Measurements from ENCODE around the gene CAD.

The CAD gene

DNA sequence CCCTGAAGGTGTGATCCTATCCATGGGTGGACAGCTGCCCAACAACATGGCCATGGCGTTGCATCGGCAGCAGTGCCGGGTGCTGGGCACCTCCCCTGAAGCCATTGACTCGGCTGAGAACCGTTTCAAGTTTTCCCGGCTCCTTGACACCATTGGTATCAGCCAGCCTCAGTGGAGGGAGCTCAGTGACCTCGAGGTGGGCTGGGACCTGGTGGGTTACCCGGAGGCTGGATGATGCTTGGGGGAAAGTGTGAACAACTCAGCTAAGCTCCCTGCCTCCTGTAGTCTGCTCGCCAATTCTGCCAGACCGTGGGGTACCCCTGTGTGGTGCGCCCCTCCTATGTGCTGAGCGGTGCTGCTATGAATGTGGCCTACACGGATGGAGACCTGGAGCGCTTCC, 16.2 kb downstream of the CAD start:
- no peak overlapping the region for H3K27ac ChIP-seq (ENCODE audit: poor library complexity, severe bottlenecking)
- H3K4me1 ChIP-seq (ENCODE audit: insufficient read depth, poor library complexity, severe bottlenecking), result no peaks in the 10 kb centered on the region
- peaks cover 98% of the 10 kb centered on the region for H3K36me3 ChIP-seq (ENCODE audit: low read depth)
- H3K9me3 ChIP-seq (ENCODE audit: severe bottlenecking), result no peaks in the 10 kb centered on the region
- no peak for ATAC-seq (ENCODE audit: low read depth)
- no peak overlapping the region for H3K4me3 ChIP-seq (ENCODE audit: severe bottlenecking)
- H3K27me3 ChIP-seq (ENCODE audit: insufficient read depth, poor library complexity, severe bottlenecking), result no peaks in the 10 kb centered on the region
- no peak for TF ChIP-seq CTCF (IDR thresholded peaks at IDR 0.05; ENCODE audit: poor library complexity, severe bottlenecking)
- DNase-seq (ENCODE audit: low spot score), result no peak

GRCh38 chr2:27236136-27236535, 19.0 kb downstream of the CAD start:
- Histone ChIP-seq H3K27me3 (ENCODE audit: insufficient read depth, poor library complexity, severe bottlenecking) (no peaks in the 10 kb centered on the region), H3K4me1 (ENCODE audit: insufficient read depth, poor library complexity, severe bottlenecking) (no peaks in the 10 kb centered on the region), H3K4me3 (ENCODE audit: severe bottlenecking) (no peak overlapping the region), H3K27ac (ENCODE audit: poor library complexity, severe bottlenecking) (no peak overlapping the region), H3K36me3 (ENCODE audit: low read depth) (peaks cover 100% of the 10 kb centered on the region), H3K9me3 (ENCODE audit: severe bottlenecking) (no peaks in the 10 kb centered on the region)
- TF ChIP-seq CTCF (IDR thresholded peaks at IDR 0.05; ENCODE audit: poor library complexity, severe bottlenecking), result no peak
- ATAC-seq (ENCODE audit: low read depth) (no peak), DNase-seq (ENCODE audit: low spot score) (no peak)

GRCh38 chr2:27236626-27237025, 19.5 kb downstream of the CAD start:
- no peak overlapping the region for H3K27ac ChIP-seq (ENCODE audit: poor library complexity, severe bottlenecking)
- TF ChIP-seq CTCF (IDR thresholded peaks at IDR 0.05; ENCODE audit: poor library complexity, severe bottlenecking), result no peak
- H3K36me3 ChIP-seq (ENCODE audit: low read depth), result peaks cover 99% of the 10 kb centered on the region
- H3K9me3 ChIP-seq (ENCODE audit: severe bottlenecking), result no peaks in the 10 kb centered on the region
- H3K27me3 ChIP-seq (ENCODE audit: insufficient read depth, poor library complexity, severe bottlenecking), result no peaks in the 10 kb centered on the region
- H3K4me3 ChIP-seq (ENCODE audit: severe bottlenecking), result no peak overlapping the region
- H3K4me1 ChIP-seq (ENCODE audit: insufficient read depth, poor library complexity, severe bottlenecking), result no peaks in the 10 kb centered on the region
- DNase-seq (ENCODE audit: low spot score), result no peak
- ATAC-seq (ENCODE audit: low read depth), result no peak

DNA sequence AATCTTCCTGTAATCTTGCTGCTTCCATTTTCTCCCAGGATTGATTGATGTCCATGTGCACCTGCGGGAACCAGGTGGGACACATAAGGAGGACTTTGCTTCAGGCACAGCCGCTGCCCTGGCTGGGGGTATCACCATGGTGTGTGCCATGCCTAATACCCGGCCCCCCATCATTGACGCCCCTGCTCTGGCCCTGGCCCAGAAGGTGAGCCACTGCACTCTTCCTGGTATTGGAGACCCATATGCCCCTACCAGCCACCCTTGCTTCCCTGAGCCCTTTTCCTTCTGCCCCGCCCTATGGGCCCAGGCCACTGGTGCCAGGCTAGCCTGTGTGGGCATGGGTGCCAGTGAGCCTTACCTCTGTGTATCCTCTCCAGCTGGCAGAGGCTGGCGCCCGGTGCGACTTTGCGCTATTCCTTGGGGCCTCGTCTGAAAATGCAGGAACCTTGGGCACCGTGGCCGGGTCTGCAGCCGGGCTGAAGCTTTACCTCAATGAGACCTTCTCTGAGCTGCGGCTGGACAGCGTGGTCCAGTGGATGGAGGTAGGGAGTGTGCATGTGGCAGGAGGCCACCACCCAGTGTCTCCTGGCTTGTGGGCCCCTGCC, 20.3 kb downstream of the CAD start:
- Histone ChIP-seq H3K4me1 (ENCODE audit: insufficient read depth, poor library complexity, severe bottlenecking) (no peaks in the 10 kb centered on the region), H3K4me3 (ENCODE audit: severe bottlenecking) (no peak overlapping the region), H3K9me3 (ENCODE audit: severe bottlenecking) (no peaks in the 10 kb centered on the region), H3K27ac (ENCODE audit: poor library complexity, severe bottlenecking) (no peak overlapping the region), H3K36me3 (ENCODE audit: low read depth) (peaks cover 97% of the 10 kb centered on the region), H3K27me3 (ENCODE audit: insufficient read depth, poor library complexity, severe bottlenecking) (no peaks in the 10 kb centered on the region)
- no peak for ATAC-seq (ENCODE audit: low read depth)
- no peak for TF ChIP-seq CTCF (IDR thresholded peaks at IDR 0.05; ENCODE audit: poor library complexity, severe bottlenecking)
- DNase-seq (ENCODE audit: low spot score), result no peak

GRCh38 chr2:27238976-27239375, 21.8 kb downstream of the CAD start:
- DNase-seq (ENCODE audit: low spot score), result no peak
- Histone ChIP-seq H3K4me1 (ENCODE audit: insufficient read depth, poor library complexity, severe bottlenecking) (no peaks in the 10 kb centered on the region), H3K27me3 (ENCODE audit: insufficient read depth, poor library complexity, severe bottlenecking) (no peaks in the 10 kb centered on the region), H3K36me3 (ENCODE audit: low read depth) (peaks cover 96% of the 10 kb centered on the region), H3K9me3 (ENCODE audit: severe bottlenecking) (no peaks in the 10 kb centered on the region), H3K27ac (ENCODE audit: poor library complexity, severe bottlenecking) (no peak overlapping the region), H3K4me3 (ENCODE audit: severe bottlenecking) (no peak overlapping the region)
- no peak for TF ChIP-seq CTCF (IDR thresholded peaks at IDR 0.05; ENCODE audit: poor library complexity, severe bottlenecking)
- no peak for ATAC-seq (ENCODE audit: low read depth)
